ENCODE results near the gene CCDC148.

DNA sequence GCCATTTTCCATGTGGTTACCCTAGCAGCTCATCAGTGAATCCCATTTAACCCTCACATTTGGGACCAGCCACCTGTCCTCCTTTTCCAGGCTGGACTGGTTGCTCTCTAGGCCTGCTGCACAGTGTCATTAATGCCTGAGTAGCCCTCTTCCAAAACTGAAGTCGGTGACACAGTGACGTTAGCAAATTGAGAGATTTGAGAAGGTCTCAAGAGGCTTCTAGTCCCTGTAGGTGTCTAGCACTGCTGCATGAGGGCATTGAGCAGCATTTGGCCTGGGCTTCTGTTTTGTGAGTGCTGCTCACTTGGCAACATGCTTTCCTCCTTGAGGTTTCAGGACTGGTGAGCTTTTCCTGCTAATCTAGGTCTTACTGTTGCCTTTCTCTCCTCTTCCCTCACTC is 36.9 kb upstream of the CCDC148 start:
- TF ChIP-seq, protein P1, sequence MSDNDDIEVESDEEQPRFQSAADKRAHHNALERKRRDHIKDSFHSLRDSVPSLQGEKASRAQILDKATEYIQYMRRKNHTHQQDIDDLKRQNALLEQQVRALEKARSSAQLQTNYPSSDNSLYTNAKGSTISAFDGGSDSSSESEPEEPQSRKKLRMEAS (IDR thresholded peaks at IDR 0.05) = no peak
- TF ChIP-seq, protein P2, sequence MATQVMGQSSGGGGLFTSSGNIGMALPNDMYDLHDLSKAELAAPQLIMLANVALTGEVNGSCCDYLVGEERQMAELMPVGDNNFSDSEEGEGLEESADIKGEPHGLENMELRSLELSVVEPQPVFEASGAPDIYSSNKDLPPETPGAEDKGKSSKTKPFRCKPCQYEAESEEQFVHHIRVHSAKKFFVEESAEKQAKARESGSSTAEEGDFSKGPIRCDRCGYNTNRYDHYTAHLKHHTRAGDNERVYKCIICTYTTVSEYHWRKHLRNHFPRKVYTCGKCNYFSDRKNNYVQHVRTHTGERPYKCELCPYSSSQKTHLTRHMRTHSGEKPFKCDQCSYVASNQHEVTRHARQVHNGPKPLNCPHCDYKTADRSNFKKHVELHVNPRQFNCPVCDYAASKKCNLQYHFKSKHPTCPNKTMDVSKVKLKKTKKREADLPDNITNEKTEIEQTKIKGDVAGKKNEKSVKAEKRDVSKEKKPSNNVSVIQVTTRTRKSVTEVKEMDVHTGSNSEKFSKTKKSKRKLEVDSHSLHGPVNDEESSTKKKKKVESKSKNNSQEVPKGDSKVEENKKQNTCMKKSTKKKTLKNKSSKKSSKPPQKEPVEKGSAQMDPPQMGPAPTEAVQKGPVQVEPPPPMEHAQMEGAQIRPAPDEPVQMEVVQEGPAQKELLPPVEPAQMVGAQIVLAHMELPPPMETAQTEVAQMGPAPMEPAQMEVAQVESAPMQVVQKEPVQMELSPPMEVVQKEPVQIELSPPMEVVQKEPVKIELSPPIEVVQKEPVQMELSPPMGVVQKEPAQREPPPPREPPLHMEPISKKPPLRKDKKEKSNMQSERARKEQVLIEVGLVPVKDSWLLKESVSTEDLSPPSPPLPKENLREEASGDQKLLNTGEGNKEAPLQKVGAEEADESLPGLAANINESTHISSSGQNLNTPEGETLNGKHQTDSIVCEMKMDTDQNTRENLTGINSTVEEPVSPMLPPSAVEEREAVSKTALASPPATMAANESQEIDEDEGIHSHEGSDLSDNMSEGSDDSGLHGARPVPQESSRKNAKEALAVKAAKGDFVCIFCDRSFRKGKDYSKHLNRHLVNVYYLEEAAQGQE (IDR thresholded peaks at IDR 0.05; ENCODE audit: low read depth) = no peak
- TF ChIP-seq RAD21 (IDR thresholded peaks at IDR 0.05; ENCODE audit: low read depth) (no peak), CEBPB (IDR thresholded peaks at IDR 0.05) (no peak), CREB1 (IDR thresholded peaks at IDR 0.05; ENCODE audit: low read depth) (no peak), NFIC (IDR thresholded peaks at IDR 0.05) (no peak), TAF1 (IDR thresholded peaks at IDR 0.05; ENCODE audit: low read depth) (no peak), YY1 (IDR thresholded peaks at IDR 0.05; ENCODE audit: low read depth) (no peak), EP300 (IDR thresholded peaks at IDR 0.05; ENCODE audit: borderline replicate concordance) (no peak)
- TF ChIP-seq, protein P3, sequence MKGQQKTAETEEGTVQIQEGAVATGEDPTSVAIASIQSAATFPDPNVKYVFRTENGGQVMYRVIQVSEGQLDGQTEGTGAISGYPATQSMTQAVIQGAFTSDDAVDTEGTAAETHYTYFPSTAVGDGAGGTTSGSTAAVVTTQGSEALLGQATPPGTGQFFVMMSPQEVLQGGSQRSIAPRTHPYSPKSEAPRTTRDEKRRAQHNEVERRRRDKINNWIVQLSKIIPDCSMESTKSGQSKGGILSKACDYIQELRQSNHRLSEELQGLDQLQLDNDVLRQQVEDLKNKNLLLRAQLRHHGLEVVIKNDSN (IDR thresholded peaks at IDR 0.05) = no peak

Data from Ishikawa (cell line).